ENCODE data around the gene CHPF2. TPM values are rescaled to one million over a fixed set of nuclear protein-coding genes. Genes with fewer than 3 reads are reported as not detected.

The CHPF2 gene
- total RNA-seq, 1 donor from 2014 or later: 37.2 TPM

GRCh38 chr7:151194188-151194587, 38.1 kb upstream of the CHPF2 start:
- DNase-seq: no peak
- Histone ChIP-seq H3K4me3 (no peak overlapping the region), H3K27ac (no peak overlapping the region), H3K4me1 (no peaks in the 10 kb centered on the region), H3K9me3 (no peaks in the 10 kb centered on the region), H3K36me3 (no peaks in the 10 kb centered on the region), H3K27me3 (no peaks in the 10 kb centered on the region)
- no peak for ATAC-seq
- intact Hi-C loops (cut with DNase I): no loop called here
- TF ChIP-seq CTCF (IDR thresholded peaks at IDR 0.05): no peak

- DNase-seq (no peak), ATAC-seq (no peak)
- Histone ChIP-seq H3K4me3 (no peak overlapping the region), H3K27ac (no peak overlapping the region), H3K4me1 (no peaks in the 10 kb centered on the region), H3K27me3 (no peaks in the 10 kb centered on the region), H3K9me3 (no peaks in the 10 kb centered on the region), H3K36me3 (no peaks in the 10 kb centered on the region)
- no peak for TF ChIP-seq CTCF (IDR thresholded peaks at IDR 0.05)
- intact Hi-C loops (cut with DNase I): no loop called here
These were observed 36.5 kb upstream of the CHPF2 start for GRCh38 chr7:151195616-151196450.

GRCh38 chr7:151197932-151198331, 34.4 kb upstream of the CHPF2 start:
- TF ChIP-seq CTCF (IDR thresholded peaks at IDR 0.05): no peak
- DNase-seq (no peak), ATAC-seq (no peak)
- intact Hi-C loops (cut with DNase I): no loop called here
- Histone ChIP-seq H3K27me3 (no peaks in the 10 kb centered on the region), H3K9me3 (no peaks in the 10 kb centered on the region), H3K36me3 (no peaks in the 10 kb centered on the region), H3K4me3 (no peak overlapping the region), H3K27ac (no peak overlapping the region), H3K4me1 (no peaks in the 10 kb centered on the region)

- no peak for ATAC-seq
- H3K4me3 ChIP-seq: no peak overlapping the region
- H3K9me3 ChIP-seq: no peaks in the 10 kb centered on the region
- no peaks in the 10 kb centered on the region for H3K36me3 ChIP-seq
- DNase-seq: no peak
- H3K27ac ChIP-seq: no peak overlapping the region
- intact Hi-C loops (cut with DNase I): no loop called here
- H3K4me1 ChIP-seq: no peaks in the 10 kb centered on the region
- H3K27me3 ChIP-seq: no peaks in the 10 kb centered on the region
- no peak for TF ChIP-seq CTCF (IDR thresholded peaks at IDR 0.05)
These were observed 33.1 kb upstream of the CHPF2 start for GRCh38 chr7:151198945-151199848.

GRCh38 chr7:151201344-151201743, 30.9 kb upstream of the CHPF2 start:
- no peak for TF ChIP-seq CTCF (IDR thresholded peaks at IDR 0.05)
- intact Hi-C loops (cut with DNase I): no loop called here
- H3K36me3 ChIP-seq: no peaks in the 10 kb centered on the region
- DNase-seq (no peak), ATAC-seq (no peak)
- H3K4me1 ChIP-seq: no peaks in the 10 kb centered on the region
- H3K9me3 ChIP-seq: no peaks in the 10 kb centered on the region
- no peak overlapping the region for H3K27ac ChIP-seq
- H3K4me3 ChIP-seq: no peak overlapping the region
- peaks cover 11% of the 10 kb centered on the region for H3K27me3 ChIP-seq
